ENCODE results near the gene GPR78. TPM values are rescaled to one million over a fixed set of nuclear protein-coding genes. Genes with fewer than 3 reads are reported as not detected.

GPR78 gene
- total RNA-seq, 1 donor from 2014 or later, result 0.21 TPM

GRCh38 chr4:8593264-8594096 is 13.3 kb downstream of the GPR78 start:
- Histone ChIP-seq H3K4me1 (no peaks in the 10 kb centered on the region), H3K27ac (no peak overlapping the region), H3K4me3 (peak overlapping the region; percentile 39), H3K9me3 (no peaks in the 10 kb centered on the region), H3K27me3 (ENCODE audit: low read depth) (peaks cover 51% of the 10 kb centered on the region), H3K36me3 (no peaks in the 10 kb centered on the region)
- DNase-seq, result no peak
- peak in 1 of 2 donors; percentile 5 for ATAC-seq
- TF ChIP-seq CTCF (IDR thresholded peaks at IDR 0.05), result no peak
- intact Hi-C loops (cut with DNase I), result no loop called here

GRCh38 chr4:8594097-8595038 is 14.2 kb downstream of the GPR78 start:
- no peaks in the 10 kb centered on the region for H3K36me3 ChIP-seq
- TF ChIP-seq CTCF (IDR thresholded peaks at IDR 0.05), result peak; percentile 63
- no peak for DNase-seq
- no peaks in the 10 kb centered on the region for H3K4me1 ChIP-seq
- ATAC-seq, result peak; percentile 62 to 68
- peaks cover 44% of the 10 kb centered on the region for H3K27me3 ChIP-seq (ENCODE audit: low read depth)
- H3K27ac ChIP-seq, result no peak overlapping the region
- no peaks in the 10 kb centered on the region for H3K9me3 ChIP-seq
- no peak overlapping the region for H3K4me3 ChIP-seq
- intact Hi-C loops (cut with DNase I), result no loop called here

DNA sequence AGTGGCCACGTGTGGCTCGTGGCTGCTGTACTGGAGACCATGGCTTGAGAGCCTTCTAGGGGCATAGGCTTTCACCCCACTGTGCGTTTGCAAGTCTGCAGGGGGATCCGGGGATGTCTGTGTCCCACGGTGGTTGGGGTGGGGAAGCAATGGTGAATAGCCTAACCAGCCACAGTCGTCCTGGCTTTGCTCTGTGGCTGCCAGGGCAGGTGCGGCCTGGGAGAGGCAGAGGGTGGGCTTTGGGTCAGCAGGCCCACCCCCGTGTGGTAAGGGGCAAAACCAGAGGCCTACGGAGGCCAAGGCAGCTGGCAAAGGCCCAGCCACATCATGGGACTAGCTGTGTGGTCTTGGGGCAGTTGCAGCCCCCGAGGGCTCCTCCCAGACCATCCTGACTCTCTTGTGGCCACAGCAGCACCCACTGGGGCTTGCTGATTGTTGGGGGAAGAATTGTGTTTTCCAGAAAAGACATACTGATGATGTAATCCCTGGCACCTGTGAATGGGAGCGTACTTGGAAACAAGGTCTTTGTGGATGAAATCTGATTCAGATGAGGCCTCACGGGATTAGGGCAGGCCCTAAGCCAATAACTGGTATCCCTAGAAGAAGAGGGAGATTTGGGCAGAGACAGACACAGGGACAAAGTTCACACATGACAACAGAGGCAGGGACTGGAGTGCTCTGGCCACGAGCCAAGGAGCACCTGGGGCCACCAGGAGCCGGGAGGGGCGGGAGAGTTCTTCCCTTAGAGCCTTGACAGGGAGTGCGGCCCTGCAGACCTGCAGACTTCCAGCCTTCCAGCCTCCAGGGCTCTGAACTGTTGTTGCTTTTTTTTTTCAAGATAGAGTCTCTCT is 15.3 kb downstream of the GPR78 start:
- Histone ChIP-seq H3K4me1 (no peaks in the 10 kb centered on the region), H3K36me3 (no peaks in the 10 kb centered on the region), H3K4me3 (no peak overlapping the region), H3K9me3 (no peaks in the 10 kb centered on the region), H3K27me3 (ENCODE audit: low read depth) (peaks cover 37% of the 10 kb centered on the region), H3K27ac (no peak overlapping the region)
- DNase-seq (no peak), ATAC-seq (no peak)
- intact Hi-C loops (cut with DNase I), result no loop called here
- TF ChIP-seq CTCF (IDR thresholded peaks at IDR 0.05), result no peak

DNA sequence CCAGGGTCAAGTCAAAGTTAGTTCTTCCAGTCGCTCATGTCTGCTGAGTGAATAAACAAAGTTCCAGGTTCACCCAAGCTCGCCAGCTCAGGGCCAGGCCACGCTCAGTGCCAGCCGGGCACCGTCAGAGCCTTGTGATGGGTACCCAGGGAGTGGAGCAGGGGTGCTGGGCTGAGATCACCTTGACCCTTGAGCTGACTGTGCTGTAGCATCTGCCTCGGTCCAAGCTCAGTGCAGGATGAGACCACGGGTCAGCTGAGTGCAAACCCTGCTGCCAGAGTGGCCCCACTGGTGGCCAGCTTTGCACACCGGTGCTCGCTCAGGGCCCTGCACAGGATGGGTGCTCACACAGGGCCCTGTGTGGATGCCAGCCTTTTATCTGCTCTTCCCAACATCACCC is 16.7 kb downstream of the GPR78 start:
- intact Hi-C loops (cut with DNase I), result no loop called here
- no peaks in the 10 kb centered on the region for H3K4me1 ChIP-seq
- no peaks in the 10 kb centered on the region for H3K36me3 ChIP-seq
- H3K9me3 ChIP-seq, result no peaks in the 10 kb centered on the region
- H3K27ac ChIP-seq, result no peak overlapping the region
- DNase-seq, result no peak
- peaks cover 24% of the 10 kb centered on the region for H3K27me3 ChIP-seq (ENCODE audit: low read depth)
- no peak for ATAC-seq
- no peak for TF ChIP-seq CTCF (IDR thresholded peaks at IDR 0.05)
- H3K4me3 ChIP-seq, result no peak overlapping the region

- H3K27me3 ChIP-seq (ENCODE audit: low read depth), result peaks cover 20% of the 10 kb centered on the region
- intact Hi-C loops (cut with DNase I), result no loop called here
- no peaks in the 10 kb centered on the region for H3K36me3 ChIP-seq
- no peak for TF ChIP-seq CTCF (IDR thresholded peaks at IDR 0.05)
- DNase-seq, result no peak
- no peak overlapping the region for H3K27ac ChIP-seq
- H3K4me3 ChIP-seq, result no peak overlapping the region
- no peaks in the 10 kb centered on the region for H3K9me3 ChIP-seq
- no peaks in the 10 kb centered on the region for H3K4me1 ChIP-seq
- ATAC-seq, result no peak
Measured at GRCh38 chr4:8597319-8597718, 17.1 kb downstream of the GPR78 start.
